GM20431 (cell line): ENCODE data around the gene ADGRB3.
"Not testable (repeated sequence)": the region's sequence is repeated elsewhere in the genome, so short reads cannot be mapped to it uniquely, and the experiment has no call there.

Experiments used
- in situ Hi-C: fragments of 300-500 bp; cut with MseI, MboI; formaldehyde crosslinking; loops from one replicate; pipeline ENCODE4 v1.15.0; 2020; ENCODE audit warnings: low sequenced_read_pairs; ENCODE audit not compliant: unreplicated experiment

The ADGRB3 gene

GRCh38 chr6:68895929-68896328 lies 260.8 kb downstream of the ADGRB3 start:
- in situ Hi-C loops, result no loop called here

DNA sequence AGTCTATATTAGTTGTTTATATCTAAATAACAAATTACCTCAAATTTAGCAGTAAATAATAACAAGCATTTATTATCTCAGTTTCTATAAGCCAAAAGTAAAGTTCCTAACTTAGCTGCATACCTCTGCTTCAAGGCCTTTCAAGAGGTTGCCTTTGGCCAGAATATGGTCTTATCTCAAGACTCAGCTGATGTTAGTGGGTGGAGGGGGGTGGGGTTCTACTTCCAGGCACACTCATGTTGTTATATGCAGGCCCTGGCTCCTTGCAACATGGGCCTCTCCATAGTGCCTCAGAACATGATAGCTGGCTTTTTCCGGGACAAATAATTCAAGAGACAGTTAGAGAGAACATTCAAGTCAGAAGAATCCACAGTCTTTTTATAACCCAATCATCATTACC lies 266.0 kb downstream of the ADGRB3 start:
- in situ Hi-C loops, result no loop called here

- in situ Hi-C loops, result no loop called here
Measured at GRCh38 chr6:68911334-68911733, 276.3 kb downstream of the ADGRB3 start.

GRCh38 chr6:68911811-68912210 lies 276.7 kb downstream of the ADGRB3 start:
- in situ Hi-C loops, result no loop called here

GRCh38 chr6:68912805-68913204 lies 277.7 kb downstream of the ADGRB3 start:
- in situ Hi-C loops, result not testable (repeated sequence)

- in situ Hi-C loops, result no loop called here
Measured at GRCh38 chr6:68915586-68915985, 280.5 kb downstream of the ADGRB3 start.

DNA sequence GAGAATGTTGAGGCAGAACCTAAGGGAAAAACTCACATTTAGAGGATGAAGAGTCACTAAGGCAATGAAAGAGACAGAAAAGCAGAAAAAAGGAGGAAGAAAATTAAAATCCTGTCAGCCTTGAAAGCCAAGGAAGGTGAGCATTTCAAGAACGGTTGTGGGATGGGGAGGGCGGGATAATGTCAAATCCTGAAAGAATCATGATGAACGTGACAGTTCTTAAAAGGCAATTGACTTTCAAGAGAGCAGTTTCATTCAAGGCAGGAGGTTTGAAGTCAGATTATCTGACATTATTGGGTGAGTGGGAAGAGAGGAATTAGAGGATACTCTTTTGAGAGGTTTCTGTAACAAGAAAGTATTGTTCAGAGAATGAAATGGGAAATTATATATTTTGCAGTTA lies 284.5 kb downstream of the ADGRB3 start:
- in situ Hi-C loops, result no loop called here

GRCh38 chr6:68941345-68941744 lies 306.3 kb downstream of the ADGRB3 start:
- in situ Hi-C loops, result no loop called here

DNA sequence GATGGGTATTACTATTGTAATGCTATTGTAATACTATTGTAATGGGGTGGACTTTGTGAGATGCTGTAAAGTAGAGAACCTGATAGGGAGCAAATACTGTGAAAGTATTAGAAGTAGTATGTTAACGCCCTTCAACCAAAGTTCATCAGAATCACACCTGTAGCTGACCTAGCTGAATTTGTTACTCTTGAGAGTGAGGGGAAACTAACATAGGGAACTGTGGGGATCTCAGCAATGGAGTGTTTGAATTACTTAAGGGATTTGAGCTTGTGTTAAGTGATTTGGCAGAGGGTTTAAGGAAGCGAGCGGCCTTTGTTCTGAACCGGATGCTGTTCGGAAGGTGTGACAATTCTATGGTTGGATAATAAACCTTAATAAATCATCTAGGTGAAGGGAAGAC lies 312.6 kb downstream of the ADGRB3 start:
- in situ Hi-C loops, result no loop called here

DNA sequence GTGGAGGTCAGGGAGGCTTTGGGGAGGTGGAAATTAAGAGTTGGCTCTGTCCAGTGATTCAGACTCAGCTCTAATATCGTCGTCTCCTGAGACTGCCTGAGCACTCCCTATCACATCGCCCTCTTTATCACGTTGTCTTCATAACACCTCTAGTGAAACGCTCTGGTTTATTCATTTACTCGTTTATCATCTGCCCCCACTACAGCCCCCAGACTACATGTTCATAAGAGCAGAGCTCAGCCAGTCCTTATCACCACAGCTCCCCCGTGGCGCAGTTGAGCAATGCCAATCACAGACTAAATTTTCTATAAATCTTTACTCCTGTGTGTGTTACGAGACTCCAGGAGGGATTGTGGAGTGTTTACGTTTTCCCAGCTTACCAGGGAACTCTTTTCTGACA lies 316.2 kb downstream of the ADGRB3 start:
- in situ Hi-C loops, result no loop called here

DNA sequence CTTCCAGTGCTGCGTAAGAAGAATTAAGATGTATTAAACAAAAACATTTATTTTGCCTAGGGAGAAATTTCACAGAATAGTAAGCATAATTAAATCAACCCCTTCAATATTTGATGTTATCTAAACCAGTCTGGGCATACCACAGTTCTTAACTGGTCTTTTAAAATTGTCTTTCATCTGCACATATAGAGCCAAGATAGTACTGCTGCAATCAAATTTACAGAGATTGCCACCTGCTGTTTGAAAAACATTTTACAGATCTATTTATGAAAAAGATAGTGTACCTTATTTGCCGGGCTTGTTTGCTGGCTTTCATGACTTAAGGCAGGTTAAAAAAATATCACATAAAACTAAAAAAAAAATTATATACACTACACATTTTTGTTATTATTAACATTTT lies 323.2 kb downstream of the ADGRB3 start:
- in situ Hi-C loops, result no loop called here

- in situ Hi-C loops, result no loop called here
Measured at GRCh38 chr6:68967549-68968300, 332.6 kb downstream of the ADGRB3 start.

DNA sequence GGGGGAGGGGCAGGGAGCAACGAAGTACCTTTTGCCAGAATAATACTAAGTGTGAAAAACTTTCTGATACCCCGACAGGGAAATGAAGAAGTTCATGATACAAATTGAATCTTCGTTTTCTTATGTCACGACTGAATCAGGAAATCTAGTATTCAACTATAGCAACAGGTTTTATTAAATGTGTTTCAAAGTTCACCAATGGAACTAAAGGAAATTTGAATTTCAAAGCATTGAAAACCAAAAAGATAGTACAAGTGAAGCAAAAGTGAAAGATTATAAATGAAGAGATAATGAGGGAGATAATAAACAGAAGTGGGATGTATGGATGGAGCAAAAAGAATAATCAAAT lies 333.2 kb downstream of the ADGRB3 start:
- in situ Hi-C loops, result no loop called here

DNA sequence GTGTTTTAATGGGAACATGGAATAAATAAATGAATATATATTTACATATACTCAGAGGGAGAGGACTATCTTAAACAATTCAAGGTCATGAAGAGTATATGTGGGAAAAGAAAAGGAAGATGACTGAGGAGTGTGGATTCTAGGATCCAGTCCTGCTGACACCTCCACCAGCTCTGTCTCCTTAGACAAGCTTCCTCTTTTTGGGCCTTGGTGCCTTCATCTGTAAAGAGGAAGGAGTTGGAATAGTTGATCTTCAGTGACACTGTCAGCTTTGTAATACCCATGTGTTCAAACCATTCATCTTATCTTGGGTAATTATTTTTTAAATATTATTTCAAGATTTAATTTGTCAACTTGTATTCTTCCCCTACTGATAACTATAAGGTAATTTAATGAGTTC lies 338.0 kb downstream of the ADGRB3 start:
- in situ Hi-C loops, result no loop called here

DNA sequence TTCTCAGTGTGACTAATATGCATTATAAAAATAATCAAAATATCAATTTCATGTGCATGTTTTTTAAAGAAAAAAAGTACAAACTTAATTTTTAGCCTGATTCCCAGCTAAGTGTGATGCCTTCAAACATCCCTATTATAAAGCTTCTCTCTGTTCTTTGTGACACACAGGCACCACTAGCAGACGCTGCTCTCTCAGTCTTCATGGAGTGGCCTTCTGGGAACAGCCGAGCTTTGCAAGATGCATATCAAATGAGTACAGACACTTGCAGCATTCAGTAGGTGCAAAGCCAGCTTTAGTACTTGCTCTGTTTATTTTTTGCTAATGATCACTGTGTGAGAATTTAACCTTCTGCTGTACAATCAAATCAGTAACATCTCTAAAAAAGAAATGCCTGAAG lies 340.0 kb downstream of the ADGRB3 start:
- in situ Hi-C loops, result no loop called here

DNA sequence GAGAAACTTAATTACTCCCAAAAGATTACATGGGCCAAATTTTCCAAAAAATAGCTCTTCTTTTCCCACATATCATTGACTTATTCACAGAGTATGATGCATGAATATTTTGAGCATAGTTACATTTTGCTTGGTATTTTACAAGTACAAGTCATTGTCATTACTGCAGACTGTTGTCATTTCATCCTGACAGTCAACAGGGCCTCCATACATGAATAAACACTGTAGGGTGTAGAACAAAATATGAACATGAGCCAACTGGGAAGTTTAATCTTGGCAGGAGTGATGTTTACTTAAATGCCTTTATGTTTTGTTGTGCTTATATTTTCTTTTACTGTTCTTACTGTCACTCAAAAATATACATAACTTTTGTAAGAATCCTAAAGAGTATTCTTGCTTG lies 340.7 kb downstream of the ADGRB3 start:
- in situ Hi-C loops, result no loop called here

DNA sequence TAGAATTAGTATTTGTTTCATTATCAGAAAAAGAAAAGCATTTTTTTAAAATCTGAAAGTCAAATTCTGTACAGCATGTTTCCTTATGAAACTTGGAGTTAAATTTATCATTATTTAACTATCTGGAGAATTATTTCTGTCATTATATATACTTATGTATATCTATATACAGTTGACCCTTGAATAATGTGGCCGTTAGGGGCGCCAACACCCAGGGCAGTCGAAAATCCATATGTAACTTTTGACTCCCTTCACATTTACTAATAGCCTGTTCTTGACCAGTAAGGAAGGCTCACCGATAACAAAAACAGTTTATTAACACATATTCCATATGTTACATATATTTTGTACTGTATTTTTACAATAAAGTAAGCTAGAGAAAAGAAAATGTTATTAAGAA lies 341.2 kb downstream of the ADGRB3 start:
- in situ Hi-C loops, result no loop called here

GRCh38 chr6:68978411-68978810 lies 343.3 kb downstream of the ADGRB3 start:
- in situ Hi-C loops, result no loop called here

GRCh38 chr6:68981668-68982067 lies 346.6 kb downstream of the ADGRB3 start:
- in situ Hi-C loops, result not testable (repeated sequence)

DNA sequence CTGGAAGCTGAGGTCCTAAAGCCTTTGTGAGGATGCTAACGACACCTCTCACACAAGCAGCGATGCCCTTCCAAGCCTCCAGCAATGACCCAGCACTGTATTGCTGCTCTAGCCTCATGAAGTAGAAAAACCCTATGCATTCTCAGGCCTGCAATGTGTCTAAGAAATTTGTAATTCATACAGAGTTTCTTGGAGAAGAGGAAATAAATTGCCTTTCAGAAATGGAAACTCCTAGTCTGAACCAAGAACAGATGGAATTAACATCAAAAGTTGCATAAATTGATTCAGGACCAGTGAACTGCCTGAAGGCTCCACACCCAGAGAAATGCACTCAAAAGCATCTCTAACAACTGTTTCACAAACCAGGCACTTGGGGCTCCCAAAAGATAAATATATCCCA lies 353.6 kb downstream of the ADGRB3 start:
- in situ Hi-C loops, result no loop called here

DNA sequence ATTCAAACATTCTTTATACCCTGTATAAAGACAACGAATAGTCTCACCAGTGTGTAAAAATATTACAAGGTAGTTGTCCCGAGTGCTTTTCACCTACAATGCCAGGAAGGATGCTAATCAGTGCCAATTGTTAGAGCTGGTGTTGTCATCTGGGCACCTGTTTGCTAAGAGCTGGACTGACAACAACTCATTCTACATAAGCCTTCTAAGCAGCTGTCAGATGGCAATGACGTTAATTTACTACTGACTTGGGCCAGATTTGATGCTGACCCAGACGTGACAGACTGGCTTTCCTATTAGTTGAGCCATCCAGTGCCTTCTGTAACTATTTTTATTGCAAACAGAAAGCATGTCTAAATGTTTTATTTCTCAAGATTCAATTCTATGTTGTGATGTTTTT lies 355.2 kb downstream of the ADGRB3 start:
- in situ Hi-C loops, result no loop called here

DNA sequence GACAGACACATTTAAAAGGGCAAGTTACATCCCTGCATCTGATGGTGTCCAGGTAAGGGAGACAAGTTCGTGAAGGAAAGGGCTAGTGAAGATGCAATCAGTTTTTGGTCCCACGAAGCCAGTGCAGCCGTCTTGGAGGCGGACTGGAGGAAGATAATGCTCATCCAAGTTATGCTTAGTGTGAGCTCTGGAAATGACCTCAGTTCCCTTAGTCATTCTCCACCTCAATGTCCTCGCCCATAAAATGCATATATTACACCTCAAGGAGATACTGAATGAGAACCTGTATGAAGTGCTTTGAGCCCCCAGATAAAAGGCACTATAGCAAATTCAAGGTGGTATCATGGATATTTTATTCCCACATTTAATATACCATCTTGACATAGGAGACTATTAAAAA lies 358.8 kb downstream of the ADGRB3 start:
- in situ Hi-C loops, result no loop called here

DNA sequence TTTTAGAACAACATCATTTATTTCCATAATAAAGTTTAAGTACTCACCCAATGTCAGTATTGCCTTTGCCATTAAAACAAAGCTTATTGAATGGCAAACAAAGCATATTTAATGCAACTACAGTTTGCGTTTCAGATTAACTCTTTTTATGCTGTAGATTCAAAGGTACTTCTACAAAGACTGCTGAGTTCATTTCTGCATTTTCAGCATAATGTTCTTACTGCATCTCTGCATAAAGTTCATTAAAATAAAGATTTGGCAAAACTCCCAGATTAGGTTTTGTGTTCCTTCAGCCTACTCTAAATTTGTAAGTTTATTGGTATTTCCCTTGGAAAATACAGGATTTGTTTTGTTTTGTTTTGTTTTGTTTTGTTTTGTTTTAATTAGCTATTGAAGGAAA lies 359.4 kb downstream of the ADGRB3 start:
- in situ Hi-C loops, result no loop called here
